SK-N-SH treated with all-trans-retinoic acid at 6 μM for 48 hours (cell line): Measurements from ENCODE around the gene EGR1.
A peak's percentile ranks its signal among the peaks of the same experiment; 100 is the strongest.

ENCODE experiments used
- ATAC-seq: fragments of 200-7000 bp; cut with Tn5 transposase; 3 replicates; pipeline ENCODE4 v1.9.1; 2020; ENCODE audit warnings: mild to moderate bottlenecking, moderate library complexity
- ARNTL ChIP-seq: fragments of 450-650 bp; formaldehyde crosslinking; IDR thresholded peaks from 2 replicates; pipeline ENCODE4 v1.5.0; 2020; ENCODE audit warnings: low read depth, mild to moderate bottlenecking, moderate library complexity, borderline replicate concordance
- BACH2 ChIP-seq: fragments of 250-450 bp; sonication (Bioruptor Pico); IDR thresholded peaks from 2 replicates; pipeline ENCODE4 v1.9.0; 2021; ENCODE audit warnings: mild to moderate bottlenecking, borderline replicate concordance
- CREB5 ChIP-seq: fragments of 250-450 bp; sonication (Bioruptor Pico); IDR thresholded peaks from 2 replicates; pipeline ENCODE4 v1.5.1; 2020; ENCODE audit warnings: low read depth, mild to moderate bottlenecking, moderate library complexity
- CSDC2 ChIP-seq: fragments of 250-450 bp; sonication (Bioruptor Pico); IDR thresholded peaks from 2 replicates; pipeline ENCODE4 v1.5.0; 2020; ENCODE audit warnings: mild to moderate bottlenecking, moderate library complexity
- CSRNP3 ChIP-seq: fragments of 250-450 bp; sonication (Bioruptor Pico); IDR thresholded peaks from 2 replicates; pipeline ENCODE4 v1.5.1; 2021; ENCODE audit warnings: mild to moderate bottlenecking, moderate library complexity
- ESRRG ChIP-seq: fragments of 250-450 bp; sonication (Bioruptor Pico); IDR thresholded peaks from 2 replicates; pipeline ENCODE4 v1.6.1; 2021; ENCODE audit warnings: mild to moderate bottlenecking
- GLIS3 ChIP-seq: fragments of 250-450 bp; sonication (Bioruptor Pico); IDR thresholded peaks from 2 replicates; pipeline ENCODE4 v1.5.0; 2020; ENCODE audit warnings: mild to moderate bottlenecking, moderate library complexity
- ISL1 ChIP-seq: fragments of 250-450 bp; sonication (Bioruptor Pico); IDR thresholded peaks from 2 replicates; pipeline ENCODE4 v2.1.2; 2022; ENCODE audit warnings: mild to moderate bottlenecking, moderate library complexity
- OSR1 ChIP-seq: fragments of 250-450 bp; sonication (Bioruptor Pico); IDR thresholded peaks from 2 replicates; pipeline ENCODE4 v1.8.0; 2022; ENCODE audit warnings: moderate library complexity, mild to moderate bottlenecking, inconsistent platforms
- POU6F1 ChIP-seq: fragments of 250-450 bp; sonication (Bioruptor Pico); IDR thresholded peaks from 2 replicates; pipeline ENCODE4 v1.8.0; 2021; ENCODE audit warnings: low read depth, mild to moderate bottlenecking, moderate library complexity, borderline replicate concordance
- RARB ChIP-seq: fragments of 250-450 bp; sonication (Bioruptor Pico); IDR thresholded peaks from 2 replicates; pipeline ENCODE4 v1.8.0; 2021; ENCODE audit warnings: mild to moderate bottlenecking, moderate library complexity
- SNAI2 ChIP-seq: fragments of 250-450 bp; sonication (Bioruptor Pico); IDR thresholded peaks from 2 replicates; pipeline ENCODE4 v1.5.0; 2020; ENCODE audit warnings: mild to moderate bottlenecking, moderate library complexity
- TCF4 ChIP-seq: fragments of 250-450 bp; sonication (Bioruptor Pico); IDR thresholded peaks from 2 replicates; pipeline ENCODE4 v1.8.0; 2021; ENCODE audit warnings: mild to moderate bottlenecking, moderate library complexity, borderline replicate concordance
- TSHZ2 ChIP-seq: fragments of 250-450 bp; sonication (Bioruptor Pico); IDR thresholded peaks from 2 replicates; pipeline ENCODE4 v1.5.0; 2020; ENCODE audit warnings: mild to moderate bottlenecking, moderate library complexity
- ZC3H10 ChIP-seq: fragments of 250-450 bp; sonication (Bioruptor Pico); IDR thresholded peaks from 2 replicates; pipeline ENCODE4 v1.5.1; 2021; ENCODE audit warnings: mild to moderate bottlenecking, moderate library complexity
- ZNF565 ChIP-seq: fragments of 450-650 bp; formaldehyde crosslinking; conservative IDR thresholded peaks from 2 replicates; pipeline ENCODE4 v1.5.0; 2020; ENCODE audit warnings: low read depth, mild to moderate bottlenecking, moderate library complexity
- ZNF70 ChIP-seq: fragments of 450-650 bp; formaldehyde crosslinking; IDR thresholded peaks from 2 replicates; pipeline ENCODE4 v1.5.0; 2020; ENCODE audit warnings: mild to moderate bottlenecking, moderate library complexity
- ZNF8 ChIP-seq: fragments of 450-650 bp; formaldehyde crosslinking; IDR thresholded peaks from 2 replicates; pipeline ENCODE4 v1.5.0; 2020; ENCODE audit warnings: mild to moderate bottlenecking, moderate library complexity

Gene EGR1

GRCh38 chr5:138448070-138448469, 17.2 kb upstream of the EGR1 start:
- ATAC-seq, result no peak
- no peak for TF ChIP-seq SNAI2 (CRISPR knock-in tag)
- TF ChIP-seq GLIS3 (CRISPR knock-in tag), result no peak
- no peak for TF ChIP-seq ISL1 (CRISPR knock-in tag)
- TF ChIP-seq POU6F1, result no peak
- TF ChIP-seq ZC3H10 (CRISPR knock-in tag), result no peak
- no peak for TF ChIP-seq ZNF8 (CRISPR knock-in tag)
- no peak for TF ChIP-seq ZNF565 (CRISPR knock-in tag)
- TF ChIP-seq CREB5 (CRISPR knock-in tag), result no peak
- TF ChIP-seq CSRNP3, result no peak
- no peak for TF ChIP-seq ARNTL (CRISPR knock-in tag)
- TF ChIP-seq TCF4 (CRISPR knock-in tag), result no peak
- TF ChIP-seq TSHZ2 (CRISPR knock-in tag), result no peak

- ATAC-seq, result peak; percentile 47
Measured at GRCh38 chr5:138448481-138449398, 16.5 kb upstream of the EGR1 start.

GRCh38 chr5:138449501-138450239, 15.6 kb upstream of the EGR1 start:
- ATAC-seq, result peak; percentile 95
- TF ChIP-seq ZNF8 (CRISPR knock-in tag), result no peak
- no peak for TF ChIP-seq TCF4 (CRISPR knock-in tag)
- no peak for TF ChIP-seq SNAI2 (CRISPR knock-in tag)
- TF ChIP-seq CSRNP3, result no peak
- TF ChIP-seq ESRRG (CRISPR knock-in tag), result no peak
- TF ChIP-seq GLIS3 (CRISPR knock-in tag), result no peak
- no peak for TF ChIP-seq TSHZ2 (CRISPR knock-in tag)
- TF ChIP-seq ARNTL (CRISPR knock-in tag), result no peak
- no peak for TF ChIP-seq POU6F1
- TF ChIP-seq CSDC2 (CRISPR knock-in tag), result no peak
- no peak for TF ChIP-seq ZNF70 (CRISPR knock-in tag)
- TF ChIP-seq BACH2 (CRISPR knock-in tag), result no peak
- no peak for TF ChIP-seq RARB (CRISPR knock-in tag)

More at GRCh38 chr5:138448481-138449398, 16.5 kb upstream of the EGR1 start:
- TF ChIP-seq OSR1 (CRISPR knock-in tag) (no peak), TCF4 (CRISPR knock-in tag) (0 out of 2 replicates have a peak, but pooled peaks have one; percentile 18)
